GM21529 (cell line): ENCODE measurements around the gene PBX2.

Source experiments
- ATAC-seq: cut with Tn5 transposase; IDR thresholded peaks from one replicate; pipeline ENCODE4 v1.9.1; 2021; ENCODE audit not compliant: unreplicated experiment

The PBX2 gene

GRCh38 chr6:32175322-32175710 is 14.7 kb downstream of the PBX2 start:
- no peak for ATAC-seq

GRCh38 chr6:32174416-32174815 is 15.6 kb downstream of the PBX2 start:
- ATAC-seq: no peak

- no peak for ATAC-seq
Observed at GRCh38 chr6:32173051-32173727, 16.8 kb downstream of the PBX2 start.

- no peak for ATAC-seq
Observed at GRCh38 chr6:32171234-32171633, 18.8 kb downstream of the PBX2 start.

- ATAC-seq: no peak
Observed at GRCh38 chr6:32170294-32170693, 19.7 kb downstream of the PBX2 start.

GRCh38 chr6:32168807-32169591 is 21.0 kb downstream of the PBX2 start:
- no peak for ATAC-seq

- ATAC-seq: no peak
Observed at GRCh38 chr6:32168350-32168749, 21.7 kb downstream of the PBX2 start.

- ATAC-seq: no peak
Observed at GRCh38 chr6:32167761-32168262, 22.2 kb downstream of the PBX2 start.

- no peak for ATAC-seq
Observed at GRCh38 chr6:32167154-32167760, 22.7 kb downstream of the PBX2 start.

- ATAC-seq: no peak
Observed at GRCh38 chr6:32166411-32167061, 23.5 kb downstream of the PBX2 start.

- no peak for ATAC-seq
Observed at GRCh38 chr6:32164295-32164694, 25.7 kb downstream of the PBX2 start, which contains the start of gene EGFL8. EGFL8 (plus strand) TSS chr6:32164595; CDS start chr6:32166166, 1,571 bp downstream.

GRCh38 chr6:32163559-32164258 is 26.3 kb downstream of the PBX2 start:
- ATAC-seq: no peak

- no peak for ATAC-seq
Observed at GRCh38 chr6:32158052-32158451, 31.9 kb downstream of the PBX2 start.

GRCh38 chr6:32156891-32157290 is 33.1 kb downstream of the PBX2 start:
- no peak for ATAC-seq

- ATAC-seq: peak; percentile 75
Observed at GRCh38 chr6:32154514-32155161, 35.4 kb downstream of the PBX2 start.

GRCh38 chr6:32153564-32154513 is 36.2 kb downstream of the PBX2 start, which contains the start of gene PPT2:
PPT2 (plus strand) TSS chr6:32154141; CDS start chr6:32154595, 454 bp downstream.
- peak; percentile 41 for ATAC-seq

GRCh38 chr6:32152769-32153563 is 37.0 kb downstream of the PBX2 start:
- no peak for ATAC-seq
